ENCODE data around the gene OR10A6. TPM values are rescaled to one million over a fixed set of nuclear protein-coding genes. Genes with fewer than 3 reads are reported as not detected.

The OR10A6 gene
- total and polyA plus RNA-seq, 3 donors from 2014 or later = not detected

GRCh38 chr11:7965386-7965785, 34.3 kb upstream of the OR10A6 start, which contains the start of gene NLRP10:
TSS of gene NLRP10 (minus strand) at chr11:7965447. CDS start at chr11:7963495, 1,952 bp downstream.
- no peak within 1 kb of the TSS for H3K4me3 ChIP-seq
- 85 to 93% methylated on average over 1 of the region's 1 CpG for WGBS, 2 donors
- no peaks in the 10 kb centered on the region for H3K27me3 ChIP-seq
- H3K36me3 ChIP-seq (ENCODE audit: low read depth, missing control alignments) = no peaks in the 10 kb centered on the region
- no peak for DNase-seq
- intact Hi-C loops (cut with DNase I; ENCODE audit: low total_unique reads) = no loop called here
- H3K27ac ChIP-seq = no peak within 1 kb of the TSS
- TF ChIP-seq, protein P1, sequence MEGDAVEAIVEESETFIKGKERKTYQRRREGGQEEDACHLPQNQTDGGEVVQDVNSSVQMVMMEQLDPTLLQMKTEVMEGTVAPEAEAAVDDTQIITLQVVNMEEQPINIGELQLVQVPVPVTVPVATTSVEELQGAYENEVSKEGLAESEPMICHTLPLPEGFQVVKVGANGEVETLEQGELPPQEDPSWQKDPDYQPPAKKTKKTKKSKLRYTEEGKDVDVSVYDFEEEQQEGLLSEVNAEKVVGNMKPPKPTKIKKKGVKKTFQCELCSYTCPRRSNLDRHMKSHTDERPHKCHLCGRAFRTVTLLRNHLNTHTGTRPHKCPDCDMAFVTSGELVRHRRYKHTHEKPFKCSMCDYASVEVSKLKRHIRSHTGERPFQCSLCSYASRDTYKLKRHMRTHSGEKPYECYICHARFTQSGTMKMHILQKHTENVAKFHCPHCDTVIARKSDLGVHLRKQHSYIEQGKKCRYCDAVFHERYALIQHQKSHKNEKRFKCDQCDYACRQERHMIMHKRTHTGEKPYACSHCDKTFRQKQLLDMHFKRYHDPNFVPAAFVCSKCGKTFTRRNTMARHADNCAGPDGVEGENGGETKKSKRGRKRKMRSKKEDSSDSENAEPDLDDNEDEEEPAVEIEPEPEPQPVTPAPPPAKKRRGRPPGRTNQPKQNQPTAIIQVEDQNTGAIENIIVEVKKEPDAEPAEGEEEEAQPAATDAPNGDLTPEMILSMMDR (IDR thresholded peaks at IDR 0.05) = no peak
- no peak for TF ChIP-seq POLR2A (IDR thresholded peaks at IDR 0.05)
- no peaks in the 10 kb centered on the region for H3K9me3 ChIP-seq
- H3K4me1 ChIP-seq = no peaks in the 10 kb centered on the region

- TF ChIP-seq POLR2A (IDR thresholded peaks at IDR 0.05) = no peak
- TF ChIP-seq, protein P1 (IDR thresholded peaks at IDR 0.05) = no peak
- no peaks in the 10 kb centered on the region for H3K36me3 ChIP-seq (ENCODE audit: low read depth, missing control alignments)
Observed at GRCh38 chr11:7964873-7965272, 33.8 kb upstream of the OR10A6 start.

GRCh38 chr11:7964261-7964660, 33.2 kb upstream of the OR10A6 start:
- no peak overlapping the region for H3K4me3 ChIP-seq
- no peaks in the 10 kb centered on the region for H3K9me3 ChIP-seq
- no peak for TF ChIP-seq POLR2A (IDR thresholded peaks at IDR 0.05)
- TF ChIP-seq, protein P1 (IDR thresholded peaks at IDR 0.05) = no peak
- H3K36me3 ChIP-seq (ENCODE audit: low read depth, missing control alignments) = no peaks in the 10 kb centered on the region
- DNase-seq = no peak
- no peaks in the 10 kb centered on the region for H3K27me3 ChIP-seq
- no peaks in the 10 kb centered on the region for H3K4me1 ChIP-seq
- H3K27ac ChIP-seq = no peak overlapping the region
- intact Hi-C loops (cut with DNase I; ENCODE audit: low total_unique reads) = no loop called here
- WGBS, 2 donors = 66 to 67% methylated on average over 3 of the region's 3 CpGs

More at GRCh38 chr11:7964873-7965272, 33.8 kb upstream of the OR10A6 start:
- no peaks in the 10 kb centered on the region for H3K9me3 ChIP-seq
- H3K27ac ChIP-seq = no peak overlapping the region
- H3K27me3 ChIP-seq = no peaks in the 10 kb centered on the region
- no peak for DNase-seq
- H3K4me3 ChIP-seq = no peak overlapping the region
- intact Hi-C loops (cut with DNase I; ENCODE audit: low total_unique reads) = no loop called here
- H3K4me1 ChIP-seq = no peaks in the 10 kb centered on the region

- DNase-seq = no peak
- Histone ChIP-seq H3K27me3 (no peaks in the 10 kb centered on the region), H3K4me1 (no peaks in the 10 kb centered on the region), H3K9me3 (no peaks in the 10 kb centered on the region), H3K4me3 (no peak overlapping the region), H3K27ac (no peak overlapping the region), H3K36me3 (ENCODE audit: low read depth, missing control alignments) (no peaks in the 10 kb centered on the region)
- intact Hi-C loops (cut with DNase I; ENCODE audit: low total_unique reads) = no loop called here
- WGBS, 2 donors = 83% methylated on average over 1 of the region's 1 CpG
- TF ChIP-seq POLR2A (IDR thresholded peaks at IDR 0.05) = no peak
- TF ChIP-seq, protein P1 (IDR thresholded peaks at IDR 0.05) = no peak
Observed at GRCh38 chr11:7955191-7955590, 24.1 kb upstream of the OR10A6 start.

DNA sequence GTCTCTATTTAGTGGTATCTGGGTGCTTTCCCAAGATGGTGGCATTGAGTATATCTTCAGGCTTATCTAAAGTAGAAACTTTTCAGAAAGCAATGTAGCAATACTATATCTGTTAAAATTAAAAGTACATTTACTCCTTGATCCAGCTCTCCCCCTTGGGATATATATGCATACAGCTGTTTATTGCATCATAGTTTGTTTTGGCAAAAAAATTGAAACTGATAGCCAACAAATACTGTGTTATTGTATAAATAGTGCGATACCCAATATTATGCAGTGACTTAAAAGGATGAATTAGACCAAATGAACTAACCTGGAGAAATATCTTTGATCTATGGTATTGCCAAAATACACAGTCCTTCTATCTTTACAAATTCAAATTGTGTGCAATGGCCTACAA, 18.9 kb upstream of the OR10A6 start:
- Histone ChIP-seq H3K9me3 (no peaks in the 10 kb centered on the region), H3K27me3 (no peaks in the 10 kb centered on the region), H3K27ac (no peak overlapping the region), H3K4me1 (no peaks in the 10 kb centered on the region), H3K4me3 (no peak overlapping the region), H3K36me3 (ENCODE audit: low read depth, missing control alignments) (no peaks in the 10 kb centered on the region)
- no peak for DNase-seq
- TF ChIP-seq POLR2A (IDR thresholded peaks at IDR 0.05) = no peak
- TF ChIP-seq, protein P1 (IDR thresholded peaks at IDR 0.05) = no peak
- intact Hi-C loops (cut with DNase I; ENCODE audit: low total_unique reads) = no loop called here
- WGBS, 2 donors = 78 to 91% methylated on average over 1 of the region's 1 CpG

Measured in testis (tissue), 3 donors.